Measurements from ENCODE around the gene ITIH1.

- TF ChIP-seq, protein P1, sequence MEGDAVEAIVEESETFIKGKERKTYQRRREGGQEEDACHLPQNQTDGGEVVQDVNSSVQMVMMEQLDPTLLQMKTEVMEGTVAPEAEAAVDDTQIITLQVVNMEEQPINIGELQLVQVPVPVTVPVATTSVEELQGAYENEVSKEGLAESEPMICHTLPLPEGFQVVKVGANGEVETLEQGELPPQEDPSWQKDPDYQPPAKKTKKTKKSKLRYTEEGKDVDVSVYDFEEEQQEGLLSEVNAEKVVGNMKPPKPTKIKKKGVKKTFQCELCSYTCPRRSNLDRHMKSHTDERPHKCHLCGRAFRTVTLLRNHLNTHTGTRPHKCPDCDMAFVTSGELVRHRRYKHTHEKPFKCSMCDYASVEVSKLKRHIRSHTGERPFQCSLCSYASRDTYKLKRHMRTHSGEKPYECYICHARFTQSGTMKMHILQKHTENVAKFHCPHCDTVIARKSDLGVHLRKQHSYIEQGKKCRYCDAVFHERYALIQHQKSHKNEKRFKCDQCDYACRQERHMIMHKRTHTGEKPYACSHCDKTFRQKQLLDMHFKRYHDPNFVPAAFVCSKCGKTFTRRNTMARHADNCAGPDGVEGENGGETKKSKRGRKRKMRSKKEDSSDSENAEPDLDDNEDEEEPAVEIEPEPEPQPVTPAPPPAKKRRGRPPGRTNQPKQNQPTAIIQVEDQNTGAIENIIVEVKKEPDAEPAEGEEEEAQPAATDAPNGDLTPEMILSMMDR (IDR thresholded peaks at IDR 0.05; ENCODE audit: low read depth, low read length, poor library complexity, severe bottlenecking), result no peak
- TF ChIP-seq EZH2phosphoT487 (IDR thresholded peaks at IDR 0.05; ENCODE audit: borderline replicate concordance, low read length), result no peak
Observed at GRCh38 chr3:52838561-52839267, 61.3 kb downstream of the ITIH1 start.

Measured in DOHH2 (cell line).